Measurements from ENCODE around the gene PPP3R2. TPM values are rescaled to one million over a fixed set of nuclear protein-coding genes. Genes with fewer than 3 reads are reported as not detected.
A peak's percentile ranks its signal among the peaks of the same experiment; 100 is the strongest.
"Not testable (repeated sequence)": the region's sequence is repeated elsewhere in the genome, so short reads cannot be mapped to it uniquely, and the experiment has no call there.

PPP3R2 gene
- total RNA-seq, 3 donors from 2014 or later = not detected

- intact Hi-C loops (cut with DNase I, micrococcal nuclease) = no loop called here
- no peaks in the 10 kb centered on the region for H3K4me1 ChIP-seq (ENCODE audit: low read depth)
- no peak for TF ChIP-seq CTCF (IDR thresholded peaks at IDR 0.05)
- no peaks in the 10 kb centered on the region for H3K36me3 ChIP-seq (ENCODE audit: low read depth)
- H3K4me3 ChIP-seq = peak overlapping the region; percentile 9
- DNase-seq = no peak
- H3K9me3 ChIP-seq = no peaks in the 10 kb centered on the region
- ATAC-seq = peak; percentile 84
Measured at GRCh38 chr9:101567725-101568350, 26.9 kb downstream of the PPP3R2 start.

- H3K4me3 ChIP-seq = no peak overlapping the region
- H3K9me3 ChIP-seq = no peaks in the 10 kb centered on the region
- no peaks in the 10 kb centered on the region for H3K4me1 ChIP-seq (ENCODE audit: low read depth)
- no peaks in the 10 kb centered on the region for H3K36me3 ChIP-seq (ENCODE audit: low read depth)
- ATAC-seq (peak; percentile 42), DNase-seq (peak in 1 of 3 donors; percentile 70)
- no peak for TF ChIP-seq CTCF (IDR thresholded peaks at IDR 0.05)
- intact Hi-C loops (cut with DNase I, micrococcal nuclease) = no loop called here
Measured at GRCh38 chr9:101566904-101567724, 27.7 kb downstream of the PPP3R2 start.

GRCh38 chr9:101564252-101564651 is 30.5 kb downstream of the PPP3R2 start:
- DNase-seq (no peak), ATAC-seq (no peak)
- H3K9me3 ChIP-seq = no peaks in the 10 kb centered on the region
- intact Hi-C loops (cut with DNase I, micrococcal nuclease) = no loop called here
- H3K4me3 ChIP-seq = no peak overlapping the region
- no peaks in the 10 kb centered on the region for H3K36me3 ChIP-seq (ENCODE audit: low read depth)
- no peaks in the 10 kb centered on the region for H3K4me1 ChIP-seq (ENCODE audit: low read depth)
- TF ChIP-seq CTCF (IDR thresholded peaks at IDR 0.05) = no peak

- ATAC-seq (no peak), DNase-seq (no peak)
- Histone ChIP-seq H3K4me1 (ENCODE audit: low read depth) (no peaks in the 10 kb centered on the region), H3K4me3 (no peak overlapping the region), H3K9me3 (no peaks in the 10 kb centered on the region), H3K36me3 (ENCODE audit: low read depth) (no peaks in the 10 kb centered on the region)
- no peak for TF ChIP-seq CTCF (IDR thresholded peaks at IDR 0.05)
- intact Hi-C loops (cut with DNase I, micrococcal nuclease) = no loop called here
Measured at GRCh38 chr9:101562966-101563365, 31.8 kb downstream of the PPP3R2 start.

- H3K4me1 ChIP-seq (ENCODE audit: low read depth) = no peaks in the 10 kb centered on the region
- no peak for ATAC-seq
- intact Hi-C loops (cut with DNase I, micrococcal nuclease) = no loop called here
- H3K4me3 ChIP-seq = no peak overlapping the region
- no peak for DNase-seq
- no peak for TF ChIP-seq CTCF (IDR thresholded peaks at IDR 0.05)
- H3K9me3 ChIP-seq = no peaks in the 10 kb centered on the region
- no peaks in the 10 kb centered on the region for H3K36me3 ChIP-seq (ENCODE audit: low read depth)
Measured at GRCh38 chr9:101561740-101562139, 33.0 kb downstream of the PPP3R2 start.

- ATAC-seq; H3K4me3 ChIP-seq; H3K4me1 ChIP-seq (ENCODE audit: low read depth); H3K9me3 ChIP-seq; intact Hi-C loops (cut with DNase I, micrococcal nuclease): not testable (repeated sequence)
- peak in 1 of 3 donors; percentile 26 for DNase-seq
- peaks cover 15% of the 10 kb centered on the region for H3K36me3 ChIP-seq (ENCODE audit: low read depth)
Measured at GRCh38 chr9:101549472-101550098, 45.2 kb downstream of the PPP3R2 start.

All from mucosa of descending colon (tissue), 3 donors.